ENCODE results near the gene LIPA.

The LIPA gene

GRCh38 chr10:89238956-89239644 lies 12.5 kb downstream of the LIPA start:
- DNase-seq = no peak

GRCh38 chr10:89237849-89238248 lies 13.7 kb downstream of the LIPA start:
- no peak for DNase-seq

- DNase-seq = no peak
These were observed 15.3 kb downstream of the LIPA start for GRCh38 chr10:89236226-89236797.

- DNase-seq = no peak
These were observed 16.3 kb downstream of the LIPA start for GRCh38 chr10:89235073-89235798.

GRCh38 chr10:89233033-89233432 lies 18.5 kb downstream of the LIPA start:
- DNase-seq = no peak

GRCh38 chr10:89228962-89229361 lies 22.6 kb downstream of the LIPA start:
- no peak for DNase-seq

- DNase-seq = no peak
These were observed 23.4 kb downstream of the LIPA start for GRCh38 chr10:89228146-89228545.

- DNase-seq = no peak
These were observed 24.7 kb downstream of the LIPA start for GRCh38 chr10:89226891-89227290.

- no peak for DNase-seq
These were observed 26.7 kb downstream of the LIPA start for GRCh38 chr10:89224739-89225443.

GRCh38 chr10:89221919-89222318 lies 29.7 kb downstream of the LIPA start:
- DNase-seq = no peak

GRCh38 chr10:89219513-89220218 lies 31.9 kb downstream of the LIPA start:
- no peak for DNase-seq

GRCh38 chr10:89217057-89217990 lies 34.3 kb downstream of the LIPA start:
- peak; percentile 78 for DNase-seq

GRCh38 chr10:89216056-89216455 lies 35.5 kb downstream of the LIPA start:
- no peak for DNase-seq

GRCh38 chr10:89215511-89215910 lies 36.1 kb downstream of the LIPA start:
- DNase-seq = no peak

- DNase-seq = no peak
These were observed 36.9 kb downstream of the LIPA start for GRCh38 chr10:89214566-89215165.

GRCh38 chr10:89213191-89213808 lies 38.3 kb downstream of the LIPA start:
- DNase-seq = no peak

- DNase-seq = no peak
These were observed 40.7 kb downstream of the LIPA start for GRCh38 chr10:89210794-89211425.

- DNase-seq = no peak
These were observed 41.9 kb downstream of the LIPA start for GRCh38 chr10:89209718-89210117.

GRCh38 chr10:89207801-89208551 lies 43.6 kb downstream of the LIPA start:
- peak; percentile 63 for DNase-seq

Data from activated CD8-positive, alpha-beta memory T cell treated with anti-CD3 and anti-CD28 coated beads, Interleukin-2, amount 50 U/mL, for 48 hours (primary cell).